GM12892 (cell line): Measurements from ENCODE around the gene SUPT16H.

Source experiments
- POLR2A ChIP-seq: IDR thresholded peaks from 2 replicates; pipeline ENCODE4 v1.6.1; 2011; ENCODE audit warnings: low read depth, low read length, control low read depth
- POLR2AphosphoS5 ChIP-seq: IDR thresholded peaks from 2 replicates; pipeline ENCODE4 v1.6.1; 2011; ENCODE audit warnings: low read depth, low read length, control low read depth

GRCh38 chr14:21385188-21385904 is 1.5 kb upstream of the SUPT16H start:
- TF ChIP-seq POLR2A: no peak; the same call in 1 of the 2 replicates
- TF ChIP-seq POLR2AphosphoS5: no peak
